Breast epithelium (tissue), 3 donors: Measurements from ENCODE around the gene QPCTL.

Source experiments
- CTCF ChIP-seq, 3 donors: fragments of 450-650 bp; IDR thresholded peaks; one replicate each; pipeline ENCODE4 v1.5.1; 2016 to 2017; ENCODE audit warnings: antibody characterized with exemption in 3 of 3, mild to moderate bottlenecking in 3 of 3, moderate library complexity in 3 of 3
- POLR2A ChIP-seq: fragments of 450-650 bp; IDR thresholded peaks from one replicate; pipeline ENCODE4 v1.6.1; 2016; ENCODE audit warnings: antibody characterized with exemption, mild to moderate bottlenecking, moderate library complexity

GRCh38 chr19:45657520-45658167 lies 34.8 kb upstream of the QPCTL start:
- TF ChIP-seq CTCF (IDR thresholded peaks at IDR 0.05) = no peak
- no peak for TF ChIP-seq POLR2A
